Left lung (tissue), 10 donors: ENCODE measurements around the gene MYL4. TPM values are rescaled to one million over a fixed set of nuclear protein-coding genes. Genes with fewer than 3 reads are reported as not detected.

Experiments
- ATAC-seq: fragments of 200-7000 bp; cut with Tn5 transposase; one replicate; pipeline ENCODE4 v1.9.1; 2020; ENCODE audit warnings: moderate library complexity
- DNase-seq, 4 donors: peaks; one replicate each; pipeline ENCODE4 v3.0.0-alpha.2; 2013 to 2020
- H3K27ac ChIP-seq, 2 donors: fragments of 200-600 bp; sonication (generic) in 1 of 2; one replicate each; pipeline versions ENCODE4 v1.5.0 to v1.8.0; 2020 to 2021
- H3K27me3 ChIP-seq, 2 donors: fragments of 200-600 bp; sonication (generic) in 1 of 2; one replicate each; pipeline versions ENCODE4 v1.5.0 to v1.8.0; 2020 to 2021
- H3K36me3 ChIP-seq, 2 donors: fragments of 200-600 bp; sonication (generic) in 1 of 2; one replicate each; pipeline versions ENCODE4 v1.5.0 to v1.8.0; 2020 to 2021
- H3K4me1 ChIP-seq, 2 donors: fragments of 200-600 bp; one replicate each; pipeline ENCODE4 v1.8.0; 2021
- H3K4me3 ChIP-seq, 2 donors: fragments of 200-600 bp; sonication (generic) in 1 of 2; one replicate each; pipeline versions ENCODE4 v1.5.0 to v1.8.0; 2020 to 2021; ENCODE audit warnings: mild to moderate bottlenecking in 1 of 2
- H3K9me3 ChIP-seq, 2 donors: fragments of 200-600 bp; sonication (generic) in 1 of 2; one replicate each; pipeline versions ENCODE4 v1.5.0 to v1.8.0; 2020 to 2021
- CTCF ChIP-seq, 2 donors: fragments of 200-600 bp; sonication (generic) in 1 of 2; IDR thresholded peaks; one replicate each; pipeline versions ENCODE4 v1.5.0 to v1.8.0; 2021; ENCODE audit warnings: antibody characterized with exemption in 2 of 2
- intact Hi-C, 2 donors: fragments of 100-400 bp; cut with DNase I; formaldehyde crosslinking; loops; one replicate each; pipeline versions ENCODE4 v1.11.2 to v1.14.2; 2022
- polyA plus RNA-seq, 6 donors: library from polyadenylated mRNA; unstranded; fragments of 120-200 nt; gene quantifications; one replicate each; pipeline ENCODE4 v1.2.1, GENCODE V29; 2013; ENCODE audit not compliant: insufficient read length in 6 of 6
- total RNA-seq, 2 donors: library from RNA; stranded (reverse); fragmentation: NEBNext Ultra II Directional; extraction: Animal tissue kit (Norgen Biotek cat#: 25700); gene quantifications; one replicate each; pipeline ENCODE4 v1.2.1, GENCODE V29; 2021
- donor health status: DM: no; HTN: yes; CAD: no.
- donor health status: DM: no; HTN: no; CAD: no.

The MYL4 gene
- total and polyA plus RNA-seq, 8 donors: 0.99 to 4.6 (median 2.7) TPM

- Histone ChIP-seq H3K9me3 (no peaks in the 10 kb centered on the region), H3K4me3 (no peak overlapping the region), H3K36me3 (no peaks in the 10 kb centered on the region), H3K27me3 (peaks cover 8 to 39% of the 10 kb centered on the region in 2 donors), H3K27ac (no peak overlapping the region), H3K4me1 (peaks cover 5 to 11% of the 10 kb centered on the region in 2 donors)
- TF ChIP-seq CTCF (IDR thresholded peaks at IDR 0.05): no peak
- intact Hi-C loops: no loop called here
- no peak for ATAC-seq
- DNase-seq: no peak
Observed at GRCh38 chr17:47250855-47251254, 41.7 kb downstream of the MYL4 start.

GRCh38 chr17:47251421-47251940, 42.3 kb downstream of the MYL4 start:
- Histone ChIP-seq H3K9me3 (no peaks in the 10 kb centered on the region), H3K4me1 (peaks cover 5 to 11% of the 10 kb centered on the region in 2 donors), H3K27me3 (peaks cover 8 to 45% of the 10 kb centered on the region in 2 donors), H3K4me3 (no peak overlapping the region), H3K36me3 (no peaks in the 10 kb centered on the region), H3K27ac (no peak overlapping the region)
- intact Hi-C loops: no loop called here
- no peak for TF ChIP-seq CTCF (IDR thresholded peaks at IDR 0.05)
- DNase-seq: no peak
- no peak for ATAC-seq

- Histone ChIP-seq H3K36me3 (no peaks in the 10 kb centered on the region), H3K27ac (no peak overlapping the region), H3K27me3 (peaks cover 8 to 53% of the 10 kb centered on the region in 2 donors), H3K4me1 (peaks cover 5 to 11% of the 10 kb centered on the region in 2 donors), H3K9me3 (no peaks in the 10 kb centered on the region), H3K4me3 (no peak overlapping the region)
- intact Hi-C loops: no loop called here
- no peak for TF ChIP-seq CTCF (IDR thresholded peaks at IDR 0.05)
- no peak for ATAC-seq
- no peak for DNase-seq
Observed at GRCh38 chr17:47252209-47252608, 43.1 kb downstream of the MYL4 start.

- ATAC-seq (no peak), DNase-seq (no peak)
- intact Hi-C loops: no loop called here
- Histone ChIP-seq H3K4me1 (peaks cover 5 to 12% of the 10 kb centered on the region in 2 donors), H3K4me3 (peak overlapping the region; percentile 55 to 58), H3K27me3 (peaks cover 8 to 59% of the 10 kb centered on the region in 2 donors), H3K9me3 (no peaks in the 10 kb centered on the region), H3K27ac (peak overlapping the region in 1 of 2 donors; percentile 59), H3K36me3 (no peaks in the 10 kb centered on the region)
- no peak for TF ChIP-seq CTCF (IDR thresholded peaks at IDR 0.05)
Observed at GRCh38 chr17:47252766-47253512, 43.8 kb downstream of the MYL4 start.

GRCh38 chr17:47253541-47254402, 44.6 kb downstream of the MYL4 start, which contains the start of gene ITGB3:
TSS of gene ITGB3 (plus strand) at chr17:47253827. CDS start at chr17:47253862, 35 bp downstream.
- peaks cover 7 to 18% of the 10 kb centered on the region in 2 donors for H3K4me1 ChIP-seq
- intact Hi-C loops: no loop called here
- peak in 1 of 2 donors; percentile 17 for TF ChIP-seq CTCF (IDR thresholded peaks at IDR 0.05)
- peaks cover 8 to 66% of the 10 kb centered on the region in 2 donors for H3K27me3 ChIP-seq
- peak; percentile 97 for ATAC-seq
- H3K9me3 ChIP-seq: no peaks in the 10 kb centered on the region
- peak; percentile 54 to 90 (median 74) for DNase-seq
- peak within 1 kb of the TSS in 1 of 2 donors; percentile 59 for H3K27ac ChIP-seq
- H3K4me3 ChIP-seq: peak within 1 kb of the TSS; percentile 55 to 58
- no peaks in the 10 kb centered on the region for H3K36me3 ChIP-seq
